ENCODE measurements around the gene PPP1R26.

- TF ChIP-seq CTCF (IDR thresholded peaks at IDR 0.05) (no peak), POLR2A (IDR thresholded peaks at IDR 0.05) (no peak), POLR2AphosphoS5 (IDR thresholded peaks at IDR 0.05; ENCODE audit: insufficient read depth in 1 of 2, low read depth in 1 of 2) (no peak)
These were observed 34.9 kb downstream of the PPP1R26 start for GRCh38 chr9:135514342-135515082.
